K562 (cell line): ENCODE data around the gene NOPCHAP1.

Experiments used
- MAFK ChIP-seq: IDR thresholded peaks from 2 replicates; pipeline ENCODE4 v1.6.1; 2011; ENCODE audit warnings: low read length, improper control_type of control experiment
- RAD21 ChIP-seq, 2 experiments: fragments of 250-450 bp in 1 of 2; fragments of 450-650 bp in 1 of 2; sonication (Bioruptor Pico) in 1 of 2; formaldehyde crosslinking in 1 of 2; IDR thresholded peaks in 1 of 2; conservative IDR thresholded peaks in 1 of 2; 2 replicates each; pipeline versions ENCODE4 v1.4.0 to v1.8.0; 2020 to 2022; ENCODE audit warnings: mild to moderate bottlenecking in 2 of 2, moderate library complexity in 1 of 2
- SMAD3 ChIP-seq: fragments of 450-650 bp; formaldehyde crosslinking; conservative IDR thresholded peaks from 2 replicates; pipeline ENCODE4 v1.4.0; 2020; ENCODE audit warnings: mild to moderate bottlenecking
- ZBTB49 ChIP-seq: sonication (generic); formaldehyde crosslinking; IDR thresholded peaks from 2 replicates; pipeline ENCODE4 v1.8.0; 2022; ENCODE audit warnings: missing genetic modification reagents, mild to moderate bottlenecking, borderline replicate concordance
- ZNF354B ChIP-seq: fragments of 250-450 bp; sonication (Bioruptor Pico); IDR thresholded peaks from 2 replicates; pipeline ENCODE4 v1.4.0; 2020

GRCh38 chr12:104969343-104969742 is 16.8 kb upstream of the NOPCHAP1 start:
- TF ChIP-seq MAFK (no peak), RAD21 (CRISPR knock-in tag; conservative IDR thresholded peaks at IDR 0.05 in 1 of 2, IDR thresholded peaks at IDR 0.05 in 1 of 2) (no peak), ZNF354B (CRISPR knock-in tag) (no peak), ZBTB49 (no peak), SMAD3 (no peak)
